SK-N-SH (cell line): ENCODE measurements around the gene TMEM116. TPM values are rescaled to one million over a fixed set of nuclear protein-coding genes. Genes with fewer than 3 reads are reported as not detected.
"Not testable (repeated sequence)": the region's sequence is repeated elsewhere in the genome, so short reads cannot be mapped to it uniquely, and the experiment has no call there.

Experiments
- CTCF ChIA-PET: fragments of 300-600, 350-600 bp; formaldehyde crosslinking; extraction: SDS; loops from one replicate; lab custom pipeline; 2021; lab: Yijun Ruan, JAX
- POLR2A ChIA-PET: fragments of 350-600 bp; sonication (Branson Sonifier 250); formaldehyde crosslinking; extraction: SDS; loops from one replicate; lab custom pipeline; 2020; ENCODE audit warnings: antibody characterized with exemption, inconsistent platforms; lab: Yijun Ruan, JAX
- DNase-seq: peaks from one replicate; pipeline ENCODE4 v3.0.0; 2012
- H2AFZ ChIP-seq: fragments of 200-600 bp; sonication (generic); 2 replicates; pipeline ENCODE4 v1.8.1; 2016; ENCODE audit warnings: antibody characterized with exemption, mild to moderate bottlenecking, low read depth
- H3F3A ChIP-seq: fragments of 200-600 bp; sonication (generic); replicated peaks from 2 replicates; pipeline ENCODE3; 2016; ENCODE audit warnings: antibody characterized with exemption, mild to moderate bottlenecking; ENCODE audit not compliant: insufficient read depth
- H3K27ac ChIP-seq, 2 experiments: fragments of 200-500 bp in 1 of 2; fragments of 200-600 bp in 1 of 2; sonication (Bioruptor generic) in 1 of 2; sonication (generic), shearing (Covaris generic) in 1 of 2; 2 replicates each; pipeline versions ENCODE4 v1.5.1 to v1.6.1; 2014 to 2016; ENCODE audit warnings: low read depth in 2 of 2, inconsistent platforms in 1 of 2, low read length in 1 of 2, mild to moderate bottlenecking in 1 of 2, mixed read lengths in 1 of 2
- H3K27me3 ChIP-seq: fragments of 200-600 bp; sonication (generic), shearing (Covaris generic); 2 replicates; pipeline ENCODE4 v1.6.1; 2016; ENCODE audit warnings: mixed run types; ENCODE audit not compliant: insufficient read depth
- H3K36me3 ChIP-seq, 2 experiments: fragments of 200-500 bp in 1 of 2; fragments of 200-600 bp in 1 of 2; sonication (Bioruptor generic) in 1 of 2; sonication (generic) in 1 of 2; replicated peaks in 1 of 2; 2 replicates each; pipeline versions ENCODE3 to v1.5.1; 2014 to 2016; ENCODE audit warnings: low read length in 1 of 2, mild to moderate bottlenecking in 1 of 2; ENCODE audit not compliant: insufficient read depth in 2 of 2, control insufficient read depth in 1 of 2
- H3K4me1 ChIP-seq, 2 experiments: fragments of 200-500 bp in 1 of 2; fragments of 200-600 bp in 1 of 2; sonication (Bioruptor generic) in 1 of 2; sonication (generic), shearing (Covaris generic) in 1 of 2; 2 replicates each; pipeline versions ENCODE4 v1.5.1 to v1.6.1; 2014 to 2016; ENCODE audit warnings: low read depth in 1 of 2, low read length in 1 of 2, mixed run types in 1 of 2; ENCODE audit not compliant: insufficient read depth in 2 of 2, control insufficient read depth in 1 of 2
- H3K4me2 ChIP-seq: fragments of 200-600 bp; sonication (generic), shearing (Covaris generic); 2 replicates; pipeline ENCODE4 v1.6.1; 2017; ENCODE audit warnings: mixed run types
- H3K4me3 ChIP-seq, 2 experiments: fragments of 200-500 bp in 1 of 2; fragments of 200-600 bp in 1 of 2; sonication (Bioruptor generic) in 1 of 2; sonication (generic), shearing (Covaris generic) in 1 of 2; 2 replicates each; pipeline versions ENCODE4 v1.5.1 to v1.8.1; 2014 to 2016; ENCODE audit warnings: low read depth in 2 of 2, inconsistent platforms in 1 of 2, low read length in 1 of 2, mild to moderate bottlenecking in 1 of 2, mixed read lengths in 1 of 2, moderate library complexity in 1 of 2
- H3K79me2 ChIP-seq: fragments of 200-600 bp; sonication (generic); 2 replicates; pipeline ENCODE4 v1.8.1; 2017; ENCODE audit warnings: mild to moderate bottlenecking; ENCODE audit not compliant: insufficient read depth
- H3K9ac ChIP-seq: fragments of 200-600 bp; sonication (generic); 2 replicates; pipeline ENCODE4 v1.6.1; 2017; ENCODE audit warnings: mixed run types
- H3K9me2 ChIP-seq: fragments of 200-600 bp; sonication (generic); 2 replicates; pipeline ENCODE4 v1.6.1; 2017; ENCODE audit warnings: mixed run types
- H3K9me3 ChIP-seq: fragments of 200-600 bp; sonication (generic); 2 replicates; pipeline ENCODE4 v1.6.1; 2017; ENCODE audit warnings: mixed run types, mild to moderate bottlenecking, moderate library complexity
- H4K20me1 ChIP-seq: fragments of 200-600 bp; sonication (generic); 2 replicates; pipeline ENCODE4 v1.6.1; 2017; ENCODE audit warnings: mild to moderate bottlenecking, mixed run types; ENCODE audit not compliant: insufficient read depth
- FOSL2 ChIP-seq: IDR thresholded peaks from 2 replicates; pipeline ENCODE4 v1.4.0; 2012; ENCODE audit warnings: low read depth, mild to moderate bottlenecking, moderate library complexity, borderline replicate concordance
- NFIC ChIP-seq: IDR thresholded peaks from 2 replicates; pipeline ENCODE4 v1.4.0; 2012; ENCODE audit warnings: borderline replicate concordance
- POLR2AphosphoS5 ChIP-seq: IDR thresholded peaks from 2 replicates; pipeline ENCODE4 v1.6.1; 2012; ENCODE audit warnings: low read depth, low read length
- RAD21 ChIP-seq: IDR thresholded peaks from 2 replicates; pipeline ENCODE4 v1.6.1; 2012; ENCODE audit warnings: mild to moderate bottlenecking, low read length
- RCOR1 ChIP-seq: fragments of 150-350 bp; IDR thresholded peaks from 2 replicates; pipeline ENCODE4 v1.6.1; 2017; ENCODE audit warnings: antibody characterized with exemption, low read length
- REST ChIP-seq: IDR thresholded peaks from 2 replicates; pipeline ENCODE4 v1.6.1; 2012; ENCODE audit warnings: mild to moderate bottlenecking, low read depth, low read length, moderate library complexity
- SMC3 ChIP-seq: IDR thresholded peaks from 2 replicates; pipeline ENCODE4 v1.6.1; 2012; ENCODE audit warnings: low read depth, low read length, improper control_type of control experiment
- TCF12 ChIP-seq: IDR thresholded peaks from 2 replicates; pipeline ENCODE4 v1.4.0; 2012
- YY1 ChIP-seq: IDR thresholded peaks from 2 replicates; pipeline ENCODE4 v1.4.0; 2012; ENCODE audit warnings: low read depth, mild to moderate bottlenecking
- ZBTB33 ChIP-seq: IDR thresholded peaks from 2 replicates; pipeline ENCODE4 v1.4.0; 2012; ENCODE audit warnings: low read depth, borderline replicate concordance
- WGBS: methylation state at CpG from one replicate; pipeline ENCODE4 v1.1.6; 2017; ENCODE audit warnings: low lambda C conversion rate; 5-methylcytosine and 5-hydroxymethylcytosine counted together
- polyA plus RNA-seq, 3 experiments: library from polyadenylated mRNA; depleted of rRNA; stranded (reverse); fragments of >200 nt; gene quantifications; 2 replicates each; pipeline ENCODE4 v1.2.3, GENCODE V29; 2012

The TMEM116 gene
- polyA plus RNA-seq, 1 of the 3 experiments (the other 2 are of a cell fraction), result 7.9 TPM

GRCh38 chr12:111952084-111952787, 60.7 kb downstream of the TMEM116 start:
- H4K20me1 ChIP-seq, H2AFZ ChIP-seq, H3F3A ChIP-seq, CTCF ChIA-PET, H3K27me3 ChIP-seq, H3K4me1 ChIP-seq, POLR2A ChIA-PET, H3K9ac ChIP-seq, H3K4me2 ChIP-seq, H3K4me3 ChIP-seq, H3K79me2 ChIP-seq, H3K9me2 ChIP-seq, H3K27ac ChIP-seq, H3K36me3 ChIP-seq, H3K9me3 ChIP-seq, DNase-seq: not testable (repeated sequence)
- WGBS, result 89% methylated on average over 4 of the region's 4 CpGs

GRCh38 chr12:111950961-111951676, 61.8 kb downstream of the TMEM116 start:
- WGBS, result 67% methylated on average over 3 of the region's 3 CpGs
- H3K79me2 ChIP-seq, H3K27ac ChIP-seq, H3K4me3 ChIP-seq, H4K20me1 ChIP-seq, POLR2A ChIA-PET, H3K4me2 ChIP-seq, DNase-seq, H3K4me1 ChIP-seq, H3F3A ChIP-seq, H3K9me2 ChIP-seq, H2AFZ ChIP-seq, H3K27me3 ChIP-seq, CTCF ChIA-PET, H3K9me3 ChIP-seq, H3K9ac ChIP-seq, H3K36me3 ChIP-seq: not testable (repeated sequence)

- no peak for DNase-seq
- TF ChIP-seq ZBTB33 (no peak), TCF12 (no peak), SMC3 (no peak), RAD21 (no peak), NFIC (no peak), YY1 (no peak), FOSL2 (no peak), RCOR1 (no peak), REST (no peak), POLR2AphosphoS5 (no peak)
- no peaks in the 10 kb centered on the region for H3K9me2 ChIP-seq
- no peaks in the 10 kb centered on the region for H3K36me3 ChIP-seq
- H2AFZ ChIP-seq, result no peak overlapping the region
- H3K27ac ChIP-seq, result no peak overlapping the region
- peaks cover 3% of the 10 kb centered on the region for H3F3A ChIP-seq
- H3K4me3 ChIP-seq, result no peak overlapping the region
- POLR2A ChIA-PET, result no interaction called here
- WGBS, result 94% methylated on average over 1 of the region's 1 CpG
- H3K79me2 ChIP-seq, result no peaks in the 10 kb centered on the region
- no peaks in the 10 kb centered on the region for H3K27me3 ChIP-seq
- no peaks in the 10 kb centered on the region for H3K9me3 ChIP-seq
- peaks cover 0 to 4% of the 10 kb centered on the region in 2 experiments; a peak in 1 of 4 replicates for H3K4me1 ChIP-seq
- CTCF ChIA-PET, result interaction anchor here (1.2 kb wide), 1 partner anchor 19 kb away, joined by 3 read pairs; no protein-coding TSS in a partner anchor
- H3K9ac ChIP-seq, result no peak overlapping the region
- H4K20me1 ChIP-seq, result no peaks in the 10 kb centered on the region
- no peak overlapping the region for H3K4me2 ChIP-seq
Observed at GRCh38 chr12:111943929-111944328, 69.0 kb downstream of the TMEM116 start.
